Adrenal gland (tissue), 5 donors: ENCODE data around the gene CELA3B.
"Not testable (repeated sequence)": the region's sequence is repeated elsewhere in the genome, so short reads cannot be mapped to it uniquely, and the experiment has no call there.

Experiments
- POLR2A ChIP-seq, 2 donors: fragments of 450-650 bp; IDR thresholded peaks; one replicate each; pipeline ENCODE4 v1.6.1; 2017; ENCODE audit warnings: antibody characterized with exemption in 2 of 2, mild to moderate bottlenecking in 2 of 2, moderate library complexity in 1 of 2
- TF ChIP-seq, protein P1 (sequence below), 6 experiments: fragments of 450-650 bp in 4 of 6; fragments of 200-600 bp in 2 of 6; sonication (generic) in 1 of 6; IDR thresholded peaks; 1 replicate in 5 of 6; 2 replicates in 1 of 6; pipeline versions ENCODE4 v1.5.1 to v1.8.0; 2016 to 2021; ENCODE audit warnings: antibody characterized with exemption in 6 of 6, mild to moderate bottlenecking in 2 of 6, moderate library complexity in 1 of 6
- donor health status: DM: no; HTN: no; CAD: no.

GRCh38 chr1:22009566-22009965, 32.7 kb downstream of the CELA3B start:
- TF ChIP-seq, protein P1, sequence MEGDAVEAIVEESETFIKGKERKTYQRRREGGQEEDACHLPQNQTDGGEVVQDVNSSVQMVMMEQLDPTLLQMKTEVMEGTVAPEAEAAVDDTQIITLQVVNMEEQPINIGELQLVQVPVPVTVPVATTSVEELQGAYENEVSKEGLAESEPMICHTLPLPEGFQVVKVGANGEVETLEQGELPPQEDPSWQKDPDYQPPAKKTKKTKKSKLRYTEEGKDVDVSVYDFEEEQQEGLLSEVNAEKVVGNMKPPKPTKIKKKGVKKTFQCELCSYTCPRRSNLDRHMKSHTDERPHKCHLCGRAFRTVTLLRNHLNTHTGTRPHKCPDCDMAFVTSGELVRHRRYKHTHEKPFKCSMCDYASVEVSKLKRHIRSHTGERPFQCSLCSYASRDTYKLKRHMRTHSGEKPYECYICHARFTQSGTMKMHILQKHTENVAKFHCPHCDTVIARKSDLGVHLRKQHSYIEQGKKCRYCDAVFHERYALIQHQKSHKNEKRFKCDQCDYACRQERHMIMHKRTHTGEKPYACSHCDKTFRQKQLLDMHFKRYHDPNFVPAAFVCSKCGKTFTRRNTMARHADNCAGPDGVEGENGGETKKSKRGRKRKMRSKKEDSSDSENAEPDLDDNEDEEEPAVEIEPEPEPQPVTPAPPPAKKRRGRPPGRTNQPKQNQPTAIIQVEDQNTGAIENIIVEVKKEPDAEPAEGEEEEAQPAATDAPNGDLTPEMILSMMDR (IDR thresholded peaks at IDR 0.05): not testable (repeated sequence)
- TF ChIP-seq POLR2A (IDR thresholded peaks at IDR 0.05): not testable (repeated sequence)
